ENCODE results near the gene USP32. TPM values are rescaled to one million over a fixed set of nuclear protein-coding genes. Genes with fewer than 3 reads are reported as not detected.

Gene USP32
- total RNA-seq, 1 donor from 2014 or later, result 59.6 TPM

GRCh38 chr17:60330731-60331130 lies 61.2 kb downstream of the USP32 start:
- Mint-ChIP-seq H3K4me1 (ENCODE audit: low read depth, unreplicated experiment) (peaks cover 6% of the 10 kb centered on the region), H3K27ac (ENCODE audit: unreplicated experiment) (no peak overlapping the region), H3K27me3 (ENCODE audit: unreplicated experiment) (peaks cover 2% of the 10 kb centered on the region), H3K9me3 (ENCODE audit: unreplicated experiment) (peaks cover 4% of the 10 kb centered on the region), H3K4me3 (ENCODE audit: unreplicated experiment) (no peak overlapping the region), H3K36me3 (ENCODE audit: unreplicated experiment) (peaks cover 4% of the 10 kb centered on the region)
- TF ChIP-seq, protein P1, sequence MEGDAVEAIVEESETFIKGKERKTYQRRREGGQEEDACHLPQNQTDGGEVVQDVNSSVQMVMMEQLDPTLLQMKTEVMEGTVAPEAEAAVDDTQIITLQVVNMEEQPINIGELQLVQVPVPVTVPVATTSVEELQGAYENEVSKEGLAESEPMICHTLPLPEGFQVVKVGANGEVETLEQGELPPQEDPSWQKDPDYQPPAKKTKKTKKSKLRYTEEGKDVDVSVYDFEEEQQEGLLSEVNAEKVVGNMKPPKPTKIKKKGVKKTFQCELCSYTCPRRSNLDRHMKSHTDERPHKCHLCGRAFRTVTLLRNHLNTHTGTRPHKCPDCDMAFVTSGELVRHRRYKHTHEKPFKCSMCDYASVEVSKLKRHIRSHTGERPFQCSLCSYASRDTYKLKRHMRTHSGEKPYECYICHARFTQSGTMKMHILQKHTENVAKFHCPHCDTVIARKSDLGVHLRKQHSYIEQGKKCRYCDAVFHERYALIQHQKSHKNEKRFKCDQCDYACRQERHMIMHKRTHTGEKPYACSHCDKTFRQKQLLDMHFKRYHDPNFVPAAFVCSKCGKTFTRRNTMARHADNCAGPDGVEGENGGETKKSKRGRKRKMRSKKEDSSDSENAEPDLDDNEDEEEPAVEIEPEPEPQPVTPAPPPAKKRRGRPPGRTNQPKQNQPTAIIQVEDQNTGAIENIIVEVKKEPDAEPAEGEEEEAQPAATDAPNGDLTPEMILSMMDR (IDR thresholded peaks at IDR 0.05; ENCODE audit: partially characterized antibody, unreplicated experiment), result no peak
- DNase-seq, result no peak

DNA sequence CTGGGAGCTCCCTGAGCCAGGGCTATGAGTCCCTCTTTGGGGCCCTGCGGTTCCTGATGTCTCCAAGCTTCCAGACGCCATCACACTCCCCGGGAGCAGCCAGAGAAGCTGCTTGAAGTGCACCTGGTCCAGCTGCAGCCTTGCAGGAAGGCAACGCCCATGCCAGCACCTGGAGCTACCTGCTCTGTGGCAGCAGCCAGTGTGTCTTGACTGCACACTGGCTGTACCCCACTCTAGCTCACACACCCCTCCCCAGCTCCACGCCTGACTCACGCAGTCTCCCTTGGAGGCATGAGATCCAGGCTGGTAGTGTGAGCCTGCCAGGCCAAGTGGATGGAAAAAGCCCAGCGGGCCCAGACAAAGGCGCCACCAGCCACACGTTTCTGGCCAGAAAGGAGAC lies 63.3 kb downstream of the USP32 start:
- H3K9me3 Mint-ChIP-seq (ENCODE audit: unreplicated experiment), result peaks cover 4% of the 10 kb centered on the region
- TF ChIP-seq, protein P1 (IDR thresholded peaks at IDR 0.05; ENCODE audit: partially characterized antibody, unreplicated experiment), result no peak
- no peak overlapping the region for H3K27ac Mint-ChIP-seq (ENCODE audit: unreplicated experiment)
- peaks cover 2% of the 10 kb centered on the region for H3K27me3 Mint-ChIP-seq (ENCODE audit: unreplicated experiment)
- peaks cover 4% of the 10 kb centered on the region for H3K36me3 Mint-ChIP-seq (ENCODE audit: unreplicated experiment)
- no peak overlapping the region for H3K4me3 Mint-ChIP-seq (ENCODE audit: unreplicated experiment)
- no peak for DNase-seq
- H3K4me1 Mint-ChIP-seq (ENCODE audit: low read depth, unreplicated experiment), result peaks cover 6% of the 10 kb centered on the region

- TF ChIP-seq, protein P1 (IDR thresholded peaks at IDR 0.05; ENCODE audit: partially characterized antibody, unreplicated experiment), result no peak
Measured at GRCh38 chr17:60327901-60328273, 64.0 kb downstream of the USP32 start.

DNA sequence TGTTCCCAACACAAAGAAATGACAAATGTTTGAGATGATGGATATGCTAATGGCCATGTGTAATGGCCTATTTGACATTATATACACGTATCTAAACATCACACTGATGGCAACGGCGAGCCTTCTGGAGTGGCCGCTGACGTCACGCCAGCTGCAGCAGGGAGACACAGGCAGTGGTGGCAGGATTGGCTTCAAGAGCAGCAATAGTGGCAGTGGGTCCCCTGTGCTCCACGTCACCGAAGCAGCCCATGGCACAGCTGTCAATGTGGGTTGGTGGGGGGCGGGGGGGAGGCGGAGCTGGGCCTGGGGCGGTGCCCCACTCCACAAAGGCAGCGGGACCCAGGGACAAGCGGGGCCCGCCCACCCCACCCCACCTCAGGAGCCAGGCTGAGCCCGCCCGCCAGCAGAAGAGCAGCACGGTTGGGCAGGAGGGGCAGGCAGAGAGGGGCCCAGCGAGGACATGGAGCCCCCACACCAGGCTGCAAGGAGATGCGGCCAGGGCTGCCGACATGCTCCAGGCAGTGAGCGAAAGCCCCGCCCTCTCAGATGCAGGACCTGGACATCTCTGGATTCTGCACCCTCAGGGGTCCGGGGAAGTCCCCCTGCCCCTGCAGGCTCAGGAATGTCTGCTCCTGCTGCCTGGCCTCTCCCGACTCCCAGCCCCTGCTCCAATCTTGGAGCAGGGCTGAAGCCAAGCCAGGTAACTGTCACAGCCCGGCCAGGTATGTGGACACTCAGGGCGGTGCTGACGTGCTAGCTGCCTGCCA lies 64.6 kb downstream of the USP32 start:
- peaks cover 2% of the 10 kb centered on the region for H3K27me3 Mint-ChIP-seq (ENCODE audit: unreplicated experiment)
- H3K27ac Mint-ChIP-seq (ENCODE audit: unreplicated experiment), result peak overlapping the region; percentile 24
- peak; percentile 23 for DNase-seq
- H3K9me3 Mint-ChIP-seq (ENCODE audit: unreplicated experiment), result peaks cover 4% of the 10 kb centered on the region
- TF ChIP-seq, protein P1 (IDR thresholded peaks at IDR 0.05; ENCODE audit: partially characterized antibody, unreplicated experiment), result no peak
- peak overlapping the region; percentile 67 for H3K4me3 Mint-ChIP-seq (ENCODE audit: unreplicated experiment)
- peaks cover 4% of the 10 kb centered on the region for H3K36me3 Mint-ChIP-seq (ENCODE audit: unreplicated experiment)
- peaks cover 6% of the 10 kb centered on the region for H3K4me1 Mint-ChIP-seq (ENCODE audit: low read depth, unreplicated experiment)

More at GRCh38 chr17:60327901-60328273, 64.0 kb downstream of the USP32 start:
- H3K4me1 Mint-ChIP-seq (ENCODE audit: low read depth, unreplicated experiment), result peaks cover 6% of the 10 kb centered on the region
- H3K36me3 Mint-ChIP-seq (ENCODE audit: unreplicated experiment), result peaks cover 4% of the 10 kb centered on the region
- H3K27ac Mint-ChIP-seq (ENCODE audit: unreplicated experiment), result no peak overlapping the region
- H3K27me3 Mint-ChIP-seq (ENCODE audit: unreplicated experiment), result peaks cover 2% of the 10 kb centered on the region
- H3K4me3 Mint-ChIP-seq (ENCODE audit: unreplicated experiment), result no peak overlapping the region
- peaks cover 4% of the 10 kb centered on the region for H3K9me3 Mint-ChIP-seq (ENCODE audit: unreplicated experiment)
- DNase-seq, result peak; percentile 17

DNA sequence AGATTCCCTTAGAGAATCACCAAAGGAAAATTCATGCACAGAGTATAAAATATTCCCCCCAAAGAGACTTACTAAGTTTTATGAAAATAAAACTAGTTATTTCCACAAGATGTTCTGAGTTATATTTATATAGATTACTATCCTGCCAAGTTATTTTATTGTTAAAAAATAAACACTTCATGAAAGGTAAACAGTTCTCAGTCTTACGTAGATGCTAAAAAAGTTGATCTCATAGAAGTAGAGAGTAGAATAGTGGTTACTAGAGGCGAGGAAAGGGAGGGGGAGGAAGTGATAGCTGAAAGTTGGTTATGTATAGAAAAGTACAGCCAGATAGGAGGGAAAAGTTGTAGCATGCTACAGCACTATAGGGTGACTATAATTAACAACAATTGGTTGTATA lies 65.2 kb downstream of the USP32 start:
- Mint-ChIP-seq H3K9me3 (ENCODE audit: unreplicated experiment) (peaks cover 4% of the 10 kb centered on the region), H3K4me1 (ENCODE audit: low read depth, unreplicated experiment) (peaks cover 6% of the 10 kb centered on the region), H3K27me3 (ENCODE audit: unreplicated experiment) (peaks cover 2% of the 10 kb centered on the region), H3K27ac (ENCODE audit: unreplicated experiment) (peak overlapping the region; percentile 24), H3K4me3 (ENCODE audit: unreplicated experiment) (peak overlapping the region; percentile 39), H3K36me3 (ENCODE audit: unreplicated experiment) (peaks cover 4% of the 10 kb centered on the region)
- DNase-seq, result no peak
- TF ChIP-seq, protein P1 (IDR thresholded peaks at IDR 0.05; ENCODE audit: partially characterized antibody, unreplicated experiment), result no peak
